PC-3 (cell line): ENCODE data around the gene UBQLN3. TPM values are rescaled to one million over a fixed set of nuclear protein-coding genes. Genes with fewer than 3 reads are reported as not detected.

Experiments
- ATAC-seq: fragments of 200-7000 bp; cut with Tn5 transposase; 2 replicates; pipeline ENCODE4 v1.9.1; 2020; ENCODE audit warnings: mild to moderate bottlenecking, moderate library complexity
- BruUV-seq: library from RNA; stranded (reverse); fragments of 400-500 nt; replicated peaks from 2 replicates; lab custom pipeline; 2021; lab: Mats Ljungman, UMichigan
- CTCF ChIA-PET: fragments of 300-600 bp; sonication (Branson Sonifier 250); formaldehyde crosslinking; loops from one replicate; lab custom pipeline; 2022; ENCODE audit warnings: antibody characterized with exemption; lab: Charles Lee
- POLR2A ChIA-PET: fragments of 300-600 bp; sonication (Branson Sonifier 250); formaldehyde crosslinking; loops from one replicate; lab custom pipeline; 2022; ENCODE audit warnings: antibody characterized with exemption; ENCODE audit not compliant: unreplicated experiment; lab: Charles Lee
- DNase-seq: peaks from one replicate; pipeline ENCODE4 v3.0.0-alpha.2; 2015
- H2AFZ ChIP-seq: fragments of 300-600 bp; sonication (generic); 2 replicates; pipeline ENCODE4 v1.6.0; 2016; ENCODE audit warnings: antibody characterized with exemption, low read length
- H3F3A ChIP-seq: fragments of 300-600 bp; sonication (generic); one replicate; pipeline ENCODE4 v1.6.0; 2017; ENCODE audit warnings: antibody characterized with exemption, low read length, control low read depth, mild to moderate bottlenecking; ENCODE audit not compliant: unreplicated experiment
- H3K27ac ChIP-seq: fragments of 300-600 bp; sonication (generic); 2 replicates; pipeline ENCODE4 v1.5.1; 2016; ENCODE audit warnings: mild to moderate bottlenecking, low read length
- H3K27me3 ChIP-seq: fragments of 300-600 bp; sonication (generic); 2 replicates; pipeline ENCODE4 v1.6.1; 2016; ENCODE audit warnings: low read length, mixed read lengths
- H3K36me3 ChIP-seq: fragments of 300-600 bp; sonication (generic); 2 replicates; pipeline ENCODE4 v1.6.1; 2016; ENCODE audit warnings: low read depth, mixed run types, low read length, mixed read lengths
- H3K4me1 ChIP-seq: fragments of 300-600 bp; sonication (generic); 2 replicates; pipeline ENCODE4 v1.5.1; 2016; ENCODE audit warnings: low read length; ENCODE audit not compliant: insufficient read depth
- H3K4me2 ChIP-seq: fragments of 300-600 bp; sonication (generic); 2 replicates; pipeline ENCODE4 v1.6.0; 2016; ENCODE audit warnings: low read length
- H3K4me3 ChIP-seq: fragments of 300-600 bp; sonication (generic); 2 replicates; pipeline ENCODE4 v1.5.1; 2016; ENCODE audit warnings: mild to moderate bottlenecking, low read length, mixed read lengths
- H3K79me2 ChIP-seq: fragments of 300-600 bp; sonication (generic); 2 replicates; pipeline ENCODE4 v1.6.1; 2017; ENCODE audit warnings: low read length, mixed read lengths
- H3K9ac ChIP-seq: fragments of 300-600 bp; sonication (generic); 2 replicates; pipeline ENCODE4 v1.6.0; 2016; ENCODE audit warnings: mild to moderate bottlenecking, low read length
- H3K9me2 ChIP-seq: fragments of 300-600 bp; sonication (generic); replicated peaks from 2 replicates; pipeline ENCODE4 v1.6.1; 2016; ENCODE audit warnings: mixed run types, low read length, mixed read lengths
- H3K9me3 ChIP-seq: fragments of 300-600 bp; sonication (generic); 2 replicates; pipeline ENCODE4 v1.6.1; 2016; ENCODE audit warnings: low read length, mixed read lengths
- H4K20me1 ChIP-seq: fragments of 300-600 bp; sonication (generic); 2 replicates; pipeline ENCODE4 v1.6.1; 2016; ENCODE audit warnings: low read length, mixed read lengths
- CTCF ChIP-seq: fragments of 300-600 bp; sonication (generic); conservative IDR thresholded peaks from 2 replicates; pipeline ENCODE4 v1.5.1; 2017; ENCODE audit warnings: antibody characterized with exemption, low read depth, mild to moderate bottlenecking, low read length
- EZH2 ChIP-seq: fragments of 300-600 bp; sonication (generic); IDR thresholded peaks from one replicate; pipeline ENCODE4 v1.6.1; 2017; ENCODE audit warnings: antibody characterized with exemption, mild to moderate bottlenecking, low read length; ENCODE audit not compliant: unreplicated experiment
- EZH2phosphoT487 ChIP-seq: fragments of 300-600 bp; sonication (generic); IDR thresholded peaks from 2 replicates; pipeline ENCODE4 v1.6.1; 2018; ENCODE audit warnings: mild to moderate bottlenecking, antibody characterized with exemption, low read length, borderline replicate concordance
- intact Hi-C: fragments of 100-400 bp; cut with micrococcal nuclease; formaldehyde crosslinking; loops from 2 replicates; pipeline ENCODE4 v1.9.0; 2023
- total RNA-seq: library from RNA; depleted of rRNA; stranded (reverse); fragments of >200 nt; gene quantifications from 2 replicates; pipeline ENCODE4 v1.2.3, GENCODE V29; 2014

Gene UBQLN3
- total RNA-seq, 1 experiment from 2014 or later: not detected

- Histone ChIP-seq H3K9me2 (no peaks in the 10 kb centered on the region), H3K4me1 (no peaks in the 10 kb centered on the region), H3K4me2 (no peak overlapping the region), H3K27me3 (peaks cover 15% of the 10 kb centered on the region; the same call in 1 of the 2 replicates), H3K9me3 (no peaks in the 10 kb centered on the region), H3F3A (no peaks in the 10 kb centered on the region), H3K27ac (no peak overlapping the region), H2AFZ (no peak overlapping the region), H4K20me1 (no peaks in the 10 kb centered on the region), H3K4me3 (no peak overlapping the region), H3K9ac (no peak overlapping the region), H3K36me3 (no peaks in the 10 kb centered on the region), H3K79me2 (no peaks in the 10 kb centered on the region)
- no peak for ATAC-seq
- intact Hi-C loops: no loop called here
- TF ChIP-seq EZH2phosphoT487 (no peak), CTCF (no peak), EZH2 (no peak)
- POLR2A ChIA-PET: no interaction called here
- no peak for DNase-seq
- CTCF ChIA-PET: no interaction called here
- no TSS peak for BruUV-seq
Observed at GRCh38 chr11:5541427-5541826, 31.7 kb upstream of the UBQLN3 start.

- Histone ChIP-seq H3K9ac (no peak overlapping the region), H3K4me1 (no peaks in the 10 kb centered on the region), H3K36me3 (no peaks in the 10 kb centered on the region), H3K9me2 (no peaks in the 10 kb centered on the region), H3F3A (no peaks in the 10 kb centered on the region), H3K79me2 (no peaks in the 10 kb centered on the region), H3K9me3 (no peaks in the 10 kb centered on the region), H3K27ac (no peak overlapping the region), H3K27me3 (peaks cover 12% of the 10 kb centered on the region), H4K20me1 (no peaks in the 10 kb centered on the region), H2AFZ (no peak overlapping the region), H3K4me3 (no peak overlapping the region), H3K4me2 (no peak overlapping the region)
- TF ChIP-seq CTCF (no peak), EZH2phosphoT487 (no peak), EZH2 (no peak)
- intact Hi-C loops: no loop called here
- ATAC-seq (no peak), DNase-seq (no peak)
- BruUV-seq: no TSS peak
- ChIA-PET POLR2A (no interaction called here), CTCF (no interaction called here)
Observed at GRCh38 chr11:5536482-5536881, 26.7 kb upstream of the UBQLN3 start.

DNA sequence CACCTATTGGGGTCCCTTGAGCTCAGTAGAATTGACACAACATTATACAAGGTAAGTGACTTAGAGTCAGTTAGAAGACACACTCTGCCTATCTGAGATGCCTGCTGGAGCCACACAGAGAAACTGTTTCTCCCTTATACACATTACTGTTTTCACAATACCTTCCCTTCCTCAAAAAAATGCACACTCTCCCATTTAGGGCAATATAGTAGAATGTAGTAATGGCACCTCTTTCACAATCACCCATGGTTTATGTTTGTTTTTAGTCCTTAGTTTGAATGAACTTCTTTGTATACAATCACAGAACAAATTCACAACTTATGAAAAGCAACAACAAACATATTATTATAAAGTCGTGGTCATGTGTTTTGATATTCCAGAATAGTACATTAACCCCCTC lies 24.3 kb upstream of the UBQLN3 start:
- no peaks in the 10 kb centered on the region for H3K9me2 ChIP-seq
- no peaks in the 10 kb centered on the region for H3K4me1 ChIP-seq
- no peak for TF ChIP-seq EZH2phosphoT487
- TF ChIP-seq CTCF: no peak
- TF ChIP-seq EZH2: no peak
- no peaks in the 10 kb centered on the region for H3K36me3 ChIP-seq
- H3K4me3 ChIP-seq: no peak overlapping the region
- DNase-seq (no peak), ATAC-seq (no peak)
- no peak overlapping the region for H3K9ac ChIP-seq
- H4K20me1 ChIP-seq: no peaks in the 10 kb centered on the region
- peaks cover 20% of the 10 kb centered on the region for H3K27me3 ChIP-seq
- ChIA-PET POLR2A (no interaction called here), CTCF (no interaction called here)
- no TSS peak for BruUV-seq
- intact Hi-C loops: no loop called here
- no peak overlapping the region for H2AFZ ChIP-seq
- no peaks in the 10 kb centered on the region for H3F3A ChIP-seq
- no peaks in the 10 kb centered on the region for H3K79me2 ChIP-seq
- H3K4me2 ChIP-seq: no peak overlapping the region
- no peaks in the 10 kb centered on the region for H3K9me3 ChIP-seq
- no peak overlapping the region for H3K27ac ChIP-seq
